ENCODE measurements around the gene PAX2.
"Not testable (repeated sequence)": the region's sequence is repeated elsewhere in the genome, so short reads cannot be mapped to it uniquely, and the experiment has no call there.

PAX2 gene
- 0 reads per million in 2 donors for total RNA-seq

DNA sequence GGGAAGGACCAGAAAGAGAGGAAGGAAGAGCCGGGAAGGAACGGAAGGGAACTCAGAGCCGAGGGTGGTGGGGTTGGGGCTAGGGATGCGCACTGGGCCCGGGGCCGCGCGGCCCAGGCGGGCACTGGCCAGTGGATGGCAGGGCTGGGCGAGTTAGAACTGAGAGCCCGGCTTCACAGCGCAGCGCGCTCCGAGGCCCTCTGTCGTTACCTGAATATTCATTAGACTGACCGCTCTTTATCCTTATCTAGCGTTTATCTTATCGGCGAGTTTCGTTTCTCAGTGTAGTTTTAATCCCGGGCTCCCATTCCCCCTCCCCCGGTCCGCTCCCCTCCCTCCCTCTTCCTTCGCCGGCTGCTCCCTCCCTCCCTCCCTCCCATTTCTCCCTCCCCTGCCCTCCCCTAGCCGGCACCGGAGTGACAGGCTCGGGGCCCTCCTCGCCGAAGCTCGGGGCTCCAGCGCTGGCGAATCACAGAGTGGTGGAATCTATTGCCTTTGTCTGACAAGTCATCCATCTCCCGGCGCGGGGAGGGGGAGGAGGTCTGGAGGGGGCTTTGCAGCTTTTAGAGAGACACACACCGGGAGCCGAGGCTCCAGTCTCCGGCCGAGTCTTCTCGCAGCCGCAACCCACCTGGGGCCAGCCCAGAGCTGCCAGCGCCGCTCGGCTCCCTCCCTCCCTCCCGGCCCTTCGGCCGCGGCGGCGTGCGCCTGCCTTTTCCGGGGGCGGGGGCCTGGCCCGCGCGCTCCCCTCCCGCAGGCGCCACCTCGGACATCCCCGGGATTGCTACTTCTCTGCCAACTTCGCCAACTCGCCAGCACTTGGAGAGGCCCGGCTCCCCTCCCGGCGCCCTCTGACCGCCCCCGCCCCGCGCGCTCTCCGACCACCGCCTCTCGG is at the start of gene PAX2:
PAX2 (plus strand) TSS at position 596 of the 895 bp plus-strand sequence. CDS start 679 bp downstream, outside the sequence.
- DNase-seq = no peak

DNA sequence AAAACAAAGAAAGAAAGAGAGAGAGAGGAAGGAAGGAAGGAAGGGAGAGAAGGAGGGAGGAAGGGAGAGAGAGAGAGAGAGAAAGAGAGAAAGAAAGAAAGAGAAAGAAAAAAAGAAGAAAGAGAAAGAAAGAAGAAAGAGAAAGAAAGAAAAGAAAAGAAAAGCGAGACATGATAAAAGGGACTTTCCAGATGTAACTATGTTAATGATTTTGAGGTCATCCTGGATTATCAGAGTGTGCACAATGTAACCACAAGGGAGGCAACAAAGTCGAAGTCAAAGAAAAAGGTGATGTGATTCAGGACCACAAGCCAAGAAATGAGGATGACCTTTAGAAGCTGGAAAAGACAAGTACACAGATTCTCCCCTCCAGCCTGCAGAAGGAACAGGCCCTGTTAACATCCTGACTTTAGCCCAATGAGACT is 48.9 kb upstream of the PAX2 start:
- DNase-seq = no peak

DNA sequence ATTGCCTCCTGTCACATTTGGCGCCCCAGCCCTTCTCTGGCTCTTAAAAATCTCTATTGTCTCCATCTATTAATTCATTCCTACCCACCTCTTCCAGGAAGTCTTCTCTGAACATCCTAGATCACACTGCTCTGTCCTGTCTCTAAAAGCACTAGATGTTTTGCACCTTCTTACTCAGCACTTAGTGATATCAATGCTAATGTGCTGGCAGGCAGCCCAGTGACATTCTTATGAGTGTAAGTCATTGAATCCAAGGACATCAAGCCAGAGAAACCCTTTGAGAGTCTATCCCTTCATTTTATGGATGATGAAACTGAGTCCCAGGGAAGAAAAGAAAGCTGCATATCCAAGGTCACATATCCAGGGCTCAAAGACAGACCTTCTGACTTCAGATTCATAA is 48.3 kb upstream of the PAX2 start:
- no peak for DNase-seq

DNA sequence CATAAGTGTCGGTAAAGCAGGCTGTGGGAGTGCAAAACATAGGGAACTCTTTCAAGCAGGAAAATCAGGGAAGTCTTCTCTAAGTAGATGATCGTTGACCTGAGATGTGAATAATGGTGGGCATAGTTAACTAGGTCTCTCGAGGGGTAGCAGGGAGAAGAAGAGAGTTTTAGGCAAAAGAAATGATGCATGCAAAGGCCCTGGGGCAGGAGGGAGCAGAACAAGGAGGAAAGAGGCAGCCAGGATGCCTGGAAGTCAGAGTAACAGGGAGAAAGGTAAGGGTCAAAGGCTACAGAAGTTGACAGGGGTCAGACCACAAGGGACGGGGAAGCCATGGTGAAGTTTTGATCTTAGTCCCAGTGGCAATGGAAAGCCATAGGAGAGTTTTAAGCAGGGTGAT is 47.8 kb upstream of the PAX2 start:
- DNase-seq = no peak

DNA sequence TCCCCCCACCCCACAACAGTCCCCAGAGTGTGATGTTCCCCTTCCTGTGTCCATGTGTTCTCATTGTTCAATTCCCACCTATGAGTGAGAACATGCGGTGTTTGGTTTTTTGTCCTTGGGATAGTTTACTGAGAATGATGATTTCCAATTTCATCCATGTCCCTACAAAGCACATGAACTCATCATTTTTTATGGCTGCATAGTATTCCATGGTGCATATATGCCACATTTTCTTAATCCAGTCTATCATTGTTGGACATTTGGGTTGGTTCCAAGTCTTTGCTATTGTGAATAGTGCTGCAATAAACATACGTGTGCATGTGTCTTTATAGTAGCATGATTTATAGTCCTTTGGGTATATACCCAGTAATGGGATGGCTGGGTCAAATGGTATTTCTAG is 43.7 kb upstream of the PAX2 start:
- DNase-seq = not testable (repeated sequence)

DNA sequence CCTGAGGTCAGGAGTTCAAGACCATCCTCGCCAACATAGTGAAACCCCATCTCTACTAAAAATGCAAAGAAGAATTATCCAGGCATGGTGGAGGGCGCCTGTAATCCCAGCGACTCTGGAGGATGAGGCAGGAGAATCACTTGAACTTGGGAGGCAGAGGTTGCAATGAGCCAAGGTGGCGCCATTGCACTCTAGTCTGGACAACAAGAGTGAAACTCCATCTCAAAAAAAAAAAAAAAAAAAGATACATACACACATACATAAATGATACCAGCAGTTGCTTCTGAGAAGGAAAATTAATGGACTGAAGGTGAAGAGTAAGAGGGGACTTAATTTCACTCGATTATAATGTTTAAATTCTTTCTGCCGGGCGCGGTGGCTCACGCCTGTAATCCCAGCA is 40.2 kb upstream of the PAX2 start:
- DNase-seq = no peak

DNA sequence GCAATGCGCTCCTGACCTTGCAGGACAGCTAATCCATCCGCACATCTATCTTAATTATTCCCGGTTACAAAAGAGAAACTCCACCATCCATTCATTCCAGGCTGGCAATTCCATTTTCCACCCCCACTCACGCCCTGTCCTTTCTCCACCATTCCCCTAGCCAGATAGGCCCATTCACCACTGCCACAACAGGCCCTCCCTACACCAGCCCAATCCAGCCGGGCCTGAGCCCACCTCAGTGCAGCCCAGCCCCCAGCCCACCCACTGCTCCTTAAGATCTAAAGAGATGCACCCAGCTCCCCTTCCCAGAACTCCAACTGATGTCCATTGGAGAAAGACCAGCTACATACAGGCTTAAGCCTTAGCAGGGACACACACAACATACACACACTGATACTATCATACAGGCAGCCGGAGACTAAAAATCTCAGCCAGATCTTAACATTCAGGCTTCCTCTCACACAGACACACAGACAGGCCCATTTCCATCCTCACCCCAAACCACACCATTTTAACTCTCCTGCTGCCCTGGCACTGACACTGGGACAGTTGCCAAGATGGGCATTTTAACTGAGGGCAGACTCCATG is 38.0 kb upstream of the PAX2 start:
- no peak for DNase-seq

DNA sequence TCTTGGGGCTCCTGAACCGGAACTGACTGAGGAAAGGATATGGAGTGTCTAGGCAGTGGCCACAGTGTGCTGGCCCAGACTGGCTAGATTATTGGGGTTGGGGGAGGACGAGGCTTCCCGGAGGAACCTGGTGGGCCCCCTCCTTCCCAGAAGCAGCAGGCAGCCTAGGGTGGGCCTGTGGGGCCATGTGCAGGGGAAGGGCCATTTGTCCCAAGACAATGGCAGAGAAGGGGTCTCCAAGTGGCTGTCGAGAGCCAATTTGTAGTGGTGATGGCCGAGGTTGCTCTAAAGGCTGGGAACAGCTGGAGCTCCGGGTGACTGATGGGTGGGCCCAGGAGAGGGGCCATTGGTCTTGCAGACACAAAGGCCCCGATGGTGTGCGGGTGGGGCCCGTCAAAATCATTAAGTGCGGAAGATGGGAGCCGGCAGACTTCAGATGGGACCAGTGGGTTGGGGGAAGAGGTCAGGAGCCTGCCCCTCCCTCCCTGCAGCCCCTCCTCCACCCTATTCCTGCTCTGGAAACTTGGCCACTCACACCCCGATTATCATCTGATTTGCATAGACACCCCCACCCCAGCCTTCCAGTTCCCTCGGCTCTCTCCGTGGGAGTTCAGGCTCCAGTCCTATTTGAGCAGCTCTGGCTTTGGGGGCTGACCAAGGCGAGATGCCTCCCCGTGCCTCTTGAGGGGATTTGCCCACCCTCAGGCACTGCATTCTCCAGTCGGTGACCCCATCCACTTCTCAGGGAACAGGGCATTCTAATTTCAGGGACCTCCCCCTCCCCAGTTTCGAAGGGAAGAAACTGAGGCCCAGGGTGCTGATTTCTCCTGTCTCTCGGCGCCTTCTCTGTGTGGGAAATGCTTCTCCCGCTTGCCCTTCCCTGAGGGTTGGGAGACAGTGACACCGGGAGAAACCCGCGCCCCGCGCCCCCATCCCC is 36.0 kb upstream of the PAX2 start:
- DNase-seq = no peak

DNA sequence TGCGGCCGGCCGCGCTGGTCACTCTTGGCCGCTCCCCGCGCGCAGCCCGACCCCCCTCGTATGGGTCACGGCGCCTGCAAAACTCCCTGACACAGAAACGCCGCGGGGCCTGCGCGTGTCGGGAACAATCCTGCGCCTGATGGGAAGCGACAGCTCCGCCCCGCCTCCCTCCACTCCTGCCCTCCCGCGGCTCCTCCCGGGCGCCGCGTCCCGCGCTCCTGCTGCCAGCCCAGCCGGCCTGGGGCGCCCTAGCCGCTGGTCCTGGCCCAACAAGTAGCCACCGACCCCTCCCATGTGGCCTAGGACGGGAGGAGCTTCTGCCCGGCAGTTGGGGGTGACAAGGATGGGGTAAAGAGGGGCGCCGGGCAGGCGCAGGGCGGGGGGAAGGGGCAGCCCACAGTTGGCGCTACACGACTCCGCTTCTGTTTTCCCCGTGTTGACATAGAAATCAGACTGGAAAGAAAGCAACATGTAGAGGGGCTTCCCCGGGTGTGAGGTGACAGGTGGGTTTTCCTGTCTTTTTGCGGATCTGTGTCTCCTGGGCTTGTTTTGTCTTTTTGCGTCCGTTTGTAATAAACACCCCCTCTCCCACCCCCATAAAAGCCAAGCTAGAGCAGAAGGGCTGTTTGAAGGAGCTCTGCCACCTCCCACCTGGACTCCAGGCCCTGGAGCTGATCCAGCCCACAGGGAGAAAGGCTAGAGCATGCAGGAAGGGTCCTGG is 35.1 kb upstream of the PAX2 start:
- DNase-seq = no peak

DNA sequence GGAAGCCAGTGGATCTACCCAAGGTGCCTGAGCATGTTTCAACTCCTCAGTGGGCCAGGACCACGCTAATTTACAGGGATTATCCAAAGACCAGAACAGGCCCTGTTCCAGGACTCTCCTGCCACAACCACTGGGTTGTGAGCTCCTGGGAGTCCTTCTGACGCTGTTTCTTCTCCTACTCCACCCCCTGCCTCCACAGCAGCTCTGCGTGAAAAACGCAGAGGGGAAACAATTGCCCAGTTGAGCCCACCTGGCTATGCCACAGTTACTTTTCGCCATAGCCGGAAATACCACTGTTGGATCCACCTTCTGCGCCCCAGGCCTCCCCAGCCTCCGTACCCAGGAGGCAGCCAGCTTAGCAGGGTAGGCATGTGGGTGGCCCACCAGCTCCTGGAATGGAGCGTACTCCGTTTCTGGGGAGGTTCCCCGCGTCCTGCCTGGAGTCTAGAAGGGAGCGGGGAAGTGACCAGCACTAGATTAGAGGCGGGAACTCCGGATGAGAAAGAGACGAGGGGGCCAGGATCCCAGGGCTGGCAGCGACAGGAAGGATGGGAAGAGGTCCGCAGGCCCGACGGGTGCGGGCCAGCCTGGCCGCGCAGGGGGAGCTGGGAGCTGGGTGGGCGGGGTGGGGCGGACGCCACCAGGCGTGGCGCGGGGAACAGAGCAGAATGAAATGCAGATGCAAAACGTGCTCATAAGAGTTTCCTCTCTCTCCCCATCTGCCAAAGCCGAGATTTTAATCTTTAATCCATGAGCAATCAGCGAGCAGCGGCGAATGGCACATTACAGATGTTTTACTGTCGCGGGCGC is 32.1 kb upstream of the PAX2 start:
- DNase-seq = no peak

DNA sequence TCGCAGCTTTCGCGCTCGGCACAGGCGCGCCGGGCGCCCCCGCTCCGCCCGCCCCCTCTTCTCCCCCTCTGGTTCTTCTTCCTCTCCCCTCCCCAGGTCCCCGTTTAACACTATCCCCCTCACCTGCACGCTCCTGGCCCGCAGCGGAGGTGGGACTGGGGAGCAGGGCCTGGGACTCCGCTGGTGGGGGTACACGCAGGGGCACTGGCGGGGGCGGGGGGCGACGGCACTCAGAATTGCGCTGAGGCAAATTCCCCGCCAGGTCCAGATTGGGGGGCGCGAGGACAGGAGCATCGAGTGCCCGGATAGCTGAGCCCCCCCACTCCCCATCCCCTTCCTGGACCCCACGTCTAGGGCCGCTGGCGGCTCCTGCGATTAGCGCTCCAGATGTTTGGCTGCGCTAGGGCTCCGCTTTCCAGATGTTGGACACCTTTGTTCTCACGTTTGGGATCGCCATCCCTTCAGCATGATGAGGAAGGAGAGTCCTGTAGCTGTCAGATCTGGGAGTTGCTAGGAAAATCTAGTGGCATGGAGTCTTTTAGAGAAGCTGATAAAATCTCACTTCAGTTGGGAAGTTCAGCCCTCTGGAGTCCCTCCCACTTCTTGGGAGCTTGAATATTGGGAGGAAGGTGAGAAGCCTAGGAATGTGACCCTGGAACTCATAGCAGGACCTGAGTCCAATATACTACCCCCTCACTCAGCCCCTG is 31.4 kb upstream of the PAX2 start:
- DNase-seq = no peak

DNA sequence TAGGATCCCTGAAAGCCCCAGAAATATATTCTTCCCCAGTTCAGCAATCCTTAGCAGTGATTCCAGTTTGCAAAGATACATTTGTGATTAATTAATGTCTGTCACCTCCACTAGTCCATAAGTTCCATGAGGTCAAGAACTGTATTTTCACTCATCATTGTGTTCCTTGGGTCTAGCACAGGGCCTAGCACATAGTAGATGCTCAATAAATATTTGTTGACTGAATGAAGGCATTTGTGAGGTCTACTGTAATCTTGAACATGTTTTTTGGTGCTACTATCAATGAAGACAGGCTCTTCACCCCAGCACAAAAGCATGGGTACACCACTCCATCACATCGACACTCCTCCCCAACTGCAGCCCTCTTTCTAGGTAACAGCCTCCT is 30.8 kb upstream of the PAX2 start:
- no peak for DNase-seq

DNA sequence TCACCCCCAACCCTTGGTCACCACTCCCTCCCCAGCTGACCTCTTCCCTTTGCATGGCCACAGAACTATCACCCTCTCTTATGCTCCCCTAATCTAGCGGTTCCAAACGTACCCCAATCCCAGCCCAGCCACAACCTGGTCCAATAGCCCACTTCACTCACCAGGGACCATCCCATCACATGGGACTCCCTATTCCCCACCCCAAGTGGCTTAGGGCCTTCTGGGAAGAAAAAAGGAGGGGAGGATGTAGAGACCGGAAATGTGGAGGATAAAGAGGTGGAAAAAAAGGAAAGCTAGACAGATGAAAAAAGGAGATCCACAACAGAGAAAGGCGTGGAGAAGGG is 30.3 kb upstream of the PAX2 start:
- no peak for DNase-seq

DNA sequence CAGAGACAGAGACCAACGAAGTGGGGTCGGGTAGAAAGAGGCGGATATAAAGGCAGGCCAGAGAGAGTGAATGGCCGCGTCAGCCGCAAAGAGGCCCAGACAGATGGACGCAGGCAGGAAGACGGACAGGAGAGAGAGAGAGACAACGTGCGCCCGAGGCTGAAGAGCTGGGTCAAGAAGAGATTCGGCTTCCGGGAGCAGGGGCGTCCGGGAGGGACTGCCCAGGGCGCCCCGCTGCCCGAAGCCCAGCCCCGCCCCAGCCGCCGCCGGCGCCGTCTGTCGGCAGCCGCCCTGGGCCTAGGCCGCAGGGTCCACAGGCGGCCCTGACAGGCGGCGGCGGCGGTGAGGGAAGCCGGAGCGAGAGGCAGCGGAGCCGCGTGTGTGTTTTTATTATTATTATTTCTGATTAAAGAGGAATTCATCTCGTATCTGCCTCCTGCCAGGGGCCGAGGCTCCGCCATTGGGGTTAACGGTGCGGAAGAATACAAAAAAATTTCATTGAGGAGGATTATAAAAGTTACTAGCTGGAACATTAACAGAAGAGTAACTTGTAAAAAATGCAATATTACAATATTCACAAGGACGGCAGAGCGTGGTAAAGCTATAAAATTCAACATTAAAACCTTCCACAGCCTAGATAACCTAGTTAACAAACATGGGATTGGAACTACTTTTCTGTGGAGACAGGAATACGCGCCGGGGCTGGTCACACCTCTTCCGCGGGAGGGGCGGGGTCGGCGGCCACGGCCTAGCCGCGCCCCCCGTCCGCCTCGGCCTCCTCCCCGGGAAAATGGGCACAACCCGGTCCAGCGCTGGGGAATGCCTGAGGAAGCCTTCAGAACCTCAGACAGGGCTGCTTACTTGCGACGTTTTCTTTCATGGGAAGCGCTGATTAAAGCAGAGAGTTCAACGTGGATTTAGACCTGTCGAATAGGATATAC is 29.7 kb upstream of the PAX2 start:
- DNase-seq = no peak

DNA sequence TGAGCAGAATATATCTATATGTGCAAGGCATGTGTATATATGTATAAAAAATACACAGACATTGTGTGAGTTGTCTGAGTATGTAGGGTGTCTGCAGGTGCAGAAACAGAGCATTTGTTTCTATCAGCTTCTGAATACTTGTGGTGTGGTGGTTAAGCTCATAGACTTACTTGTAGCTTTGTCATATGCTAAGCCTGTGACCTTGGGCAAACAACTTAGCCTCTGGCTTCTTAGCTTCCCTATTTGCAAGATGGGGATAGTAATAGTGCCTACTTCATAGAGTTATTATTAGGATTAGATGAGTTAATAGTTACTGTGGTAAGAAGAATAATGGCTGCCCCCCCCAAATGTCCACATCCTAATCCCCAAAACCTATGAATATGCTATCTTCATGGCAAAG is 28.2 kb upstream of the PAX2 start:
- no peak for DNase-seq

DNA sequence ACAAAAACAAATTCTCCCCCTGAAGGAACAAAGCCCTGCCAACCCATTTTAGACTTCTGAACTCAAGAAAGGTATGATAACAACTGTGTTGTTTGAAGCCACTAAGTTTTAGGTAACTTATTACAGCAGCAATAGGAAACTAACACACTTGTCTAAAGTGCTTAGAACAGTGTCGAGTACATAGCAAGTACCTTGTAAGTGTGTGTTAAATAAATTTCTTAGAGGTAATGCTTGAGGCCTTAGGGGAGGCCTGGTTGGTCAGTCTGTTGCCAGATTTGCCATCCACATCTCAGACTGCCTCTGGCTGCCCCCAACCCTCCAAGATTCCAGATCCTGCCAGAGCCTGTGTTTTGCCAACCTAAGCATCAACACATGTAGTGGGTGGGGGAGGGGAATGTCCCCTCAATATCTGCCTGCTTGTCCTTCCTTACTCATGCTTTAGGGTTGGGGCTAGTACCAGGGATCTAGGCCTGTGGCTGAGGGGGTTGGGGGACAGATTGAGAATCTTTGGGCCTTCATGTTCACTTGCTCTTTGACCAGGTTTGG is 27.1 kb upstream of the PAX2 start:
- DNase-seq = no peak

DNA sequence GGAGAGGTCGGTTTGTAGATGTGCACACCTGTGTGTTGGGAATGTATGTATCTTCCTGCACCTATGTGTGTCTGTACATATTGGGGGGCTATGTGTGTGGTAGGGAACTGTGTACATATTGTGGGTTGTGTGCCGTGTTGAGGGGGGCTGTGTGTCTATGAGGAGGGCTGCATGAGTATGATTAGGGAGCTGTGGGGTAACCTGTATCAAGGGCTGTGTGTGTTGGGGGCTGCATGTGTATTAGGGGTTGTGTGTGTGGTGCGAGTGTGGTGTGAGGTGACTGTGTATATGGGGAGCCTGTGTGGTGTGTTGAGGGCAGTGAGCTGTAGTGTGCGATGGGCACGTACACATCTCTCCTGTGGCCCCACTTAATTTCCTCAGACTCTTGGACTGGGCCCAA is 22.2 kb upstream of the PAX2 start:
- no peak for DNase-seq

DNA sequence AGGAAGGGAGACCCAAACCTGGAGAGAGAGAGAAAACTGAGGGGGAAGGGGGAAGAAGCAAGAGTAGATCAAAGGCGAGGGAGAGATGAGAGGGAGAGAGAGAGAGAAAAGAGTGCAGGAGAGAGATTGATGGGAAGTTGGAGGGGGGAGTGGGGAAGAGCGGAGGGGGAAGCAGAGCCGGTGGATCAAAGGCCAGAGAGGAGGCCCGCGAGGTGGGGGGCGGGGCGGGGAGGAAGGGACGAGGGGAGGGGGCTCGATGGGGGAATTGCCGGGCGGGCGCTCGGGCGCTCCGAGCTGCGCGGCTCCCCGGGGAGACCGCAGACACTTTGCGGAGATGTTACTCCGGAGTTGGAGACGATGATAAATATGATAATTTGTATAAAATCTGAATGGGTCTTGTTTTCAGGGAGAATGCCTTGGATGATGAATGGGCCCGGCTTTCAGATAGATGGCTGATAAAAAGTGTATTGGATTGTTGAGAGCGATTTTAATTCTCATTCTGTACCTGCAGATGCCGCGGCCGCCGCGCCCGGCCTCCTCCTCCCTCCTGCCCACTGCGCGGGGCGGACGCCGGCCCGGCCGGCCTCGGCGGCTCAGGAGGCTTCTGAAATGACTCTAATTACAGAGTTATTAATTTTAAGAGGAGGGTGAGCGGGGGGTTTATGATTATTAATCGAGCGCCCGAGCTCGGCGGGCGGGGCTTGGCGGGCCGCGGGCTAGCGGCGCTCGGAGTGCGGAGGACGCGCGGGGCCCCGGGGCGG is 21.4 kb upstream of the PAX2 start:
- DNase-seq = no peak

DNA sequence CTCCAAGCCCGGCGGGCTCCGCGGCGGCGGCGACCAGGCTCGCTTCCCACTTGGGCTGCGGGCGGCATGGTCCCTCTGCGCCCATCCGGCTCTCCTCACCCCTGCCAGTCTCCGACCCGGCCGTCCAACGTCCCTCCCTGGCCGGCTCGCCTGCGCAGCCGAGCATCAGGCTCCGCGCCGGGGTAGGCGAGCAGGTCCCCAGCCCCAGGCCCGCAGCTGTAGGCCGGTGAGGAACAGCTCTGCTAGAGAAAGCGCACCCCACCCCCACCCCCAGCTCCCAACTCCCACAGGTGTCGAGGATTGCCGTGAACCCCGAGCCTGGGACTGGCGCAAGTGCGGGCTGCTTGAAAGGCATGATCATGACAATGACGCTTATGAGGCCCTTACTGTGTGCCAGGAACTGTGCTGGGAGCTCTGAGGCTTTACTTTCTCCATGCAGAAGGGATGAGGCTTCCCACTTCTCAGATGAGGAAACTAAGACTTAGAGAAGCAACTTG is 20.8 kb upstream of the PAX2 start:
- no peak for DNase-seq

Measured in T-helper 9 cell (primary cell).